GM12878 (cell line): ENCODE measurements around the gene THSD4. TPM values are rescaled to one million over a fixed set of nuclear protein-coding genes. Genes with fewer than 3 reads are reported as not detected.

Experiments used
- ATAC-seq: fragments of 200-7000 bp; cut with Tn5 transposase; 3 replicates; pipeline ENCODE4 v1.9.1; 2020; ENCODE audit warnings: mild to moderate bottlenecking, moderate library complexity
- BruUV-seq: library from RNA; stranded (reverse); fragments of 400-500 nt; replicated peaks from 2 replicates; lab custom pipeline; 2021; lab: Mats Ljungman, UMichigan
- CTCF ChIA-PET: fragments of 300-600 bp; sonication (Branson Sonifier 250); formaldehyde crosslinking; extraction: SDS; loops from one replicate; lab custom pipeline; 2021; ENCODE audit warnings: inconsistent platforms; lab: Yijun Ruan, JAX
- POLR2A ChIA-PET: fragments of 350-600 bp; formaldehyde crosslinking; extraction: SDS; loops from one replicate; lab custom pipeline; 2021; ENCODE audit warnings: inconsistent platforms; lab: Charles Lee
- RAD21 ChIA-PET: fragments of 300-600 bp; sonication (Branson Sonifier 250); formaldehyde crosslinking; loops from one replicate; lab custom pipeline; 2023; ENCODE audit warnings: antibody characterized with exemption; ENCODE audit not compliant: unreplicated experiment; lab: Charles Lee
- SMC1A ChIA-PET: fragments of 300-600 bp; sonication (Branson Sonifier 250); formaldehyde crosslinking; loops from one replicate; lab custom pipeline; 2023; ENCODE audit not compliant: unreplicated experiment, uncharacterized antibody; lab: Charles Lee
- DNase-seq: peaks from one replicate; pipeline ENCODE4 v3.0.0-alpha.2; 2011; ENCODE audit warnings: low read depth, low spot score
- FAIRE-seq: peaks from 3 replicates; lab custom pipeline; 2011; peaks lifted over from hg19 to GRCh38; lab: Jason Lieb, UNC
- H2AFZ ChIP-seq: 2 replicates; pipeline ENCODE4 v1.6.0; 2011; ENCODE audit warnings: low read depth, low read length, control low read depth; ENCODE audit not compliant: control insufficient read depth
- H3K27ac ChIP-seq: 2 replicates; pipeline ENCODE4 v1.5.1; 2011; ENCODE audit warnings: control low read depth; ENCODE audit not compliant: control insufficient read depth, insufficient read depth
- H3K27me3 ChIP-seq, 2 experiments: replicated peaks in 1 of 2; 2 replicates each; pipeline versions ENCODE4 v1.6.0 to v1.6.1; 2011; ENCODE audit warnings: low read length in 1 of 2; ENCODE audit not compliant: control insufficient read depth in 2 of 2, insufficient read depth in 2 of 2
- H3K36me3 ChIP-seq, 2 experiments: 2 replicates each; pipeline ENCODE4 v1.5.1; 2011; ENCODE audit warnings: low read length in 1 of 2; ENCODE audit not compliant: control insufficient read depth in 2 of 2, insufficient read depth in 2 of 2
- H3K4me1 ChIP-seq: 2 replicates; pipeline ENCODE4 v1.6.1; 2011; ENCODE audit warnings: mild to moderate bottlenecking, low read length, moderate library complexity, mixed read lengths; ENCODE audit not compliant: control insufficient read depth, insufficient read depth
- H3K4me2 ChIP-seq: 2 replicates; pipeline ENCODE4 v1.6.0; 2011; ENCODE audit warnings: control low read depth; ENCODE audit not compliant: control insufficient read depth, insufficient read depth
- H3K4me3 ChIP-seq: fragments of 200-600 bp; sonication (generic); 2 replicates; pipeline ENCODE4 v1.5.1; 2016
- H3K79me2 ChIP-seq: 2 replicates; pipeline ENCODE4 v1.6.0; 2011; ENCODE audit warnings: low read length; ENCODE audit not compliant: control insufficient read depth, insufficient read depth
- H3K9ac ChIP-seq: 2 replicates; pipeline ENCODE4 v1.8.0; 2011; ENCODE audit warnings: low read length, control low read depth, mixed read lengths; ENCODE audit not compliant: control insufficient read depth, insufficient read depth
- H3K9me3 ChIP-seq: replicated peaks from 3 replicates; pipeline ENCODE4 v1.5.1; 2011; ENCODE audit warnings: mild to moderate bottlenecking, low read length; ENCODE audit not compliant: control insufficient read depth, insufficient read depth
- H4K20me1 ChIP-seq: 2 replicates; pipeline ENCODE4 v1.6.0; 2011; ENCODE audit not compliant: control insufficient read depth, insufficient read depth
- HDAC6 ChIP-seq: fragments of 200-600 bp; sonication (generic); IDR thresholded peaks from one replicate; pipeline ENCODE4 v1.8.0; 2017; ENCODE audit warnings: antibody characterized with exemption; ENCODE audit not compliant: unreplicated experiment
- KDM1A ChIP-seq: fragments of 200-600 bp; sonication (generic); IDR thresholded peaks from 2 replicates; pipeline ENCODE4 v1.6.1; 2016; ENCODE audit warnings: borderline replicate concordance
- MTA3 ChIP-seq: IDR thresholded peaks from 2 replicates; pipeline ENCODE4 v1.6.1; 2012; ENCODE audit warnings: low read length, inconsistent platforms, borderline replicate concordance
- RAD51 ChIP-seq: fragments of 450-650 bp; IDR thresholded peaks from 2 replicates; pipeline ENCODE4 v1.6.1; 2016; ENCODE audit warnings: moderate library complexity, mild to moderate bottlenecking, inconsistent platforms
- RB1 ChIP-seq: fragments of 450-650 bp; formaldehyde crosslinking; IDR thresholded peaks from 2 replicates; pipeline ENCODE4 v1.6.1; 2017; ENCODE audit warnings: mild to moderate bottlenecking, borderline replicate concordance
- SIN3A ChIP-seq: IDR thresholded peaks from 2 replicates; pipeline ENCODE4 v1.6.1; 2012; ENCODE audit warnings: low read depth, low read length, improper control_type of control experiment
- TAF1 ChIP-seq: IDR thresholded peaks from 2 replicates; pipeline ENCODE4 v1.6.1; 2011; ENCODE audit warnings: mild to moderate bottlenecking, low read depth, low read length, borderline replicate concordance
- YY1 ChIP-seq: IDR thresholded peaks from 2 replicates; pipeline ENCODE4 v1.6.1; 2011; ENCODE audit warnings: low read depth, mild to moderate bottlenecking, low read length
- WGBS: methylation state at CpG from one replicate; pipeline ENCODE4 v1.1.6; 2016; ENCODE audit warnings: low lambda C conversion rate; ENCODE audit not compliant: insufficient replicate concordance, insufficient coverage; ENCODE audit errors: missing lambda C conversion rate; 5-methylcytosine and 5-hydroxymethylcytosine counted together
- in situ Hi-C: fragments of 300-500 bp; cut with MboI; formaldehyde crosslinking; loops from 9 replicates; pipeline ENCODE4 v1.14.3; 2018; ENCODE audit warnings: mixed read lengths
- intact Hi-C: fragments of 100-400 bp; cut with micrococcal nuclease; formaldehyde crosslinking; loops from one replicate; pipeline ENCODE4 v1.14.2; 2022; ENCODE audit not compliant: unreplicated experiment
- polyA plus RNA-seq, 11 experiments: library from polyadenylated mRNA; depleted of rRNA in 4 of 11; unstranded in 6 of 11; stranded (reverse) in 5 of 11; fragments of >200 nt; fragmentation: Nextera tagmentation in 4 of 11; fragmentation: Illumina TruSeq in 1 of 11; extraction: Ambion mirVana in 4 of 11; extraction: Trizol in 1 of 11; gene quantifications; 1 replicate in 1 of 11; 2 replicates in 10 of 11; pipeline versions ENCODE4 v1.2.1 to v1.2.3, GENCODE V29; 2011 to 2016; ENCODE audit warnings: inconsistent platforms in 2 of 11, missing spikeins in 2 of 11, low read depth in 1 of 11
- total RNA-seq, 4 experiments: library from RNA; depleted of rRNA in 3 of 4; stranded (reverse); fragments of >200 nt in 3 of 4; fragmentation: Illumina TruSeq in 1 of 4; extraction: Trizol in 1 of 4; gene quantifications; 2 replicates each; pipeline versions ENCODE4 v1.2.1 to v1.2.3, GENCODE V29; 2013 to 2021
- TF ChIP-seq, protein P1 (sequence below): fragments of 450-650 bp; formaldehyde crosslinking; IDR thresholded peaks from 2 replicates; pipeline ENCODE4 v1.4.0; 2020; ENCODE audit warnings: mild to moderate bottlenecking, moderate library complexity
- TF ChIP-seq, protein P2 (sequence below): IDR thresholded peaks from 2 replicates; pipeline ENCODE4 v1.6.1; 2011; ENCODE audit warnings: mild to moderate bottlenecking, low read depth, low read length, moderate library complexity; ENCODE audit not compliant: insufficient replicate concordance
- TF ChIP-seq, protein P3 (sequence below): IDR thresholded peaks from 2 replicates; pipeline ENCODE4 v1.6.1; 2011; ENCODE audit warnings: borderline replicate concordance, low read depth, mild to moderate bottlenecking, moderate library complexity, mixed read lengths, low read length; ENCODE audit not compliant: insufficient read depth; ENCODE audit errors: extremely low read length
- TF ChIP-seq, protein P4 (sequence below): fragments of 450-650 bp; IDR thresholded peaks from 2 replicates; pipeline ENCODE4 v1.6.1; 2018; ENCODE audit warnings: borderline replicate concordance, mild to moderate bottlenecking; ENCODE audit not compliant: partially characterized antibody

Gene THSD4
- total and polyA plus RNA-seq, 10 of the 15 experiments (the other 5 are each of a cell fraction or from before 2014, with no cell fraction given): 0.04 to 0.13 (median 0.05) TPM; not detected in 7

DNA sequence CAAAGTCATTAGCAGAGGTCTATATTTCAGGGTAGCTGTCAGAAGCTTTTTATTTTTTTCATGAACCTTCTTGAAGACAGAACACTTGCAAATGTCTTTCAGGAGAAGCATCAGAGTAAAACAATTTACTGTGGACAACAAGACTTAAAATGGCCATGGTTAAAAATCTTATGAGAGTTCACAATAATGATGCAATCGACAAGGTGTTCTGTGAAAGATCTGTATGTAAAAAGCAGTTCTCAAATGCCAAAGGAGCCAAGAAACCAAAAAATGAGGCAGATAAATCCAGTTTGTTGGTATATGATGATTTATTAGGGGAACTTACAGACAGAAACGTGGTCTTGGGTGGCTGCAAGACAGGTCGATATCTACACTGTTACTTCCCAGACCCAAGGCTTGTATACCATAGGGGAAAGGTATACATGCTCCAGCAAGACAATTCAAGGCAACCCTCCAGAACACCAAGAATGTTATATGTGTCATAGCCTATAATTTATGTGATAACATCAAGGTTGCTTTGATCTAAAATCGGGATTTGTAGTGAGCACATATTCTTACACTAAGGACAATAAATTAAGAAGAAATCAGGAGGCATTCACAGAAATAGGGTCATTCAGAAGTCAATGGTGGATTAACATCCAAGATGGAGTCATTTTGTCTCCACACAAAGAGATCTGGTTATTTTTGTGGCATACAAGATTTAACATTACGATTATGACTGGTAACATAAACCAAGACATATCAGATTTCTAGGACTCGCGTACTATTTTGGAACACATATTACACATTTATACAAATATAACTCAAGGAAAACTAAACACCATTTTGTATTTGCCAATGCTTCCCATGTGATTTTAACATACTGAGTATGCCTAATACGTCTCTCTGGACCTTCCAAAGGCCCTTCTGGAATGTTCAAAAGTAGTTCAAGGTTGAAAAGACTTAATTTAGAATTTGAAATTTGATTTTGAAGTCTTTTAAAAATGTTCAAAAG, 316.4 kb downstream of the THSD4 start:
- in situ Hi-C loops: loop anchor here (25.0 kb wide), 2 partner anchors 319 to 469 kb away; partner anchors contain the start of gene THSD4
- POLR2A ChIA-PET: interaction anchor here (0.6 kb wide), 1 partner anchor 1121 kb away, joined by 3 read pairs; no protein-coding TSS in a partner anchor

More for the DNA sequence above, 316.4 kb downstream of the THSD4 start:
- H3K9ac ChIP-seq: no peak overlapping the region
- no TSS peak for BruUV-seq
- ChIA-PET CTCF (interaction anchor here (1.2 kb wide), 1 partner anchor 8 kb away, joined by 6 read pairs; no protein-coding TSS in a partner anchor), SMC1A (interaction anchor here (1.3 kb wide), 1 partner anchor 18 kb away, joined by 3 read pairs; no protein-coding TSS in a partner anchor), RAD21 (interaction anchor here (0.6 kb wide), 1 partner anchor 612 kb away, joined by 3 read pairs; no protein-coding TSS in a partner anchor)
- H3K4me1 ChIP-seq: no peaks in the 10 kb centered on the region
- intact Hi-C loops: no loop called here
- ATAC-seq (no peak), FAIRE-seq (no peak), DNase-seq (no peak)
- H3K27ac ChIP-seq: no peak overlapping the region
- H2AFZ ChIP-seq: no peak overlapping the region
- H3K36me3 ChIP-seq: no peaks in the 10 kb centered on the region
- no peak overlapping the region for H3K4me3 ChIP-seq
- H4K20me1 ChIP-seq: no peaks in the 10 kb centered on the region
- no peaks in the 10 kb centered on the region for H3K79me2 ChIP-seq
- no peak overlapping the region for H3K4me2 ChIP-seq
- H3K27me3 ChIP-seq: no peaks in the 10 kb centered on the region; a peak in 2 of 4 replicates
- 60% methylated on average over 8 of the region's 8 CpGs for WGBS
- no peaks in the 10 kb centered on the region for H3K9me3 ChIP-seq
- TF ChIP-seq YY1: no peak
- TF ChIP-seq KDM1A: no peak
- TF ChIP-seq, protein P1, sequence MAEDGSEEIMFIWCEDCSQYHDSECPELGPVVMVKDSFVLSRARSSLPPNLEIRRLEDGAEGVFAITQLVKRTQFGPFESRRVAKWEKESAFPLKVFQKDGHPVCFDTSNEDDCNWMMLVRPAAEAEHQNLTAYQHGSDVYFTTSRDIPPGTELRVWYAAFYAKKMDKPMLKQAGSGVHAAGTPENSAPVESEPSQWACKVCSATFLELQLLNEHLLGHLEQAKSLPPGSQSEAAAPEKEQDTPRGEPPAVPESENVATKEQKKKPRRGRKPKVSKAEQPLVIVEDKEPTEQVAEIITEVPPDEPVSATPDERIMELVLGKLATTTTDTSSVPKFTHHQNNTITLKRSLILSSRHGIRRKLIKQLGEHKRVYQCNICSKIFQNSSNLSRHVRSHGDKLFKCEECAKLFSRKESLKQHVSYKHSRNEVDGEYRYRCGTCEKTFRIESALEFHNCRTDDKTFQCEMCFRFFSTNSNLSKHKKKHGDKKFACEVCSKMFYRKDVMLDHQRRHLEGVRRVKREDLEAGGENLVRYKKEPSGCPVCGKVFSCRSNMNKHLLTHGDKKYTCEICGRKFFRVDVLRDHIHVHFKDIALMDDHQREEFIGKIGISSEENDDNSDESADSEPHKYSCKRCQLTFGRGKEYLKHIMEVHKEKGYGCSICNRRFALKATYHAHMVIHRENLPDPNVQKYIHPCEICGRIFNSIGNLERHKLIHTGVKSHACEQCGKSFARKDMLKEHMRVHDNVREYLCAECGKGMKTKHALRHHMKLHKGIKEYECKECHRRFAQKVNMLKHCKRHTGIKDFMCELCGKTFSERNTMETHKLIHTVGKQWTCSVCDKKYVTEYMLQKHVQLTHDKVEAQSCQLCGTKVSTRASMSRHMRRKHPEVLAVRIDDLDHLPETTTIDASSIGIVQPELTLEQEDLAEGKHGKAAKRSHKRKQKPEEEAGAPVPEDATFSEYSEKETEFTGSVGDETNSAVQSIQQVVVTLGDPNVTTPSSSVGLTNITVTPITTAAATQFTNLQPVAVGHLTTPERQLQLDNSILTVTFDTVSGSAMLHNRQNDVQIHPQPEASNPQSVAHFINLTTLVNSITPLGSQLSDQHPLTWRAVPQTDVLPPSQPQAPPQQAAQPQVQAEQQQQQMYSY (CRISPR knock-in tag): no peak
- no peak for TF ChIP-seq RB1
- TF ChIP-seq, protein P2, sequence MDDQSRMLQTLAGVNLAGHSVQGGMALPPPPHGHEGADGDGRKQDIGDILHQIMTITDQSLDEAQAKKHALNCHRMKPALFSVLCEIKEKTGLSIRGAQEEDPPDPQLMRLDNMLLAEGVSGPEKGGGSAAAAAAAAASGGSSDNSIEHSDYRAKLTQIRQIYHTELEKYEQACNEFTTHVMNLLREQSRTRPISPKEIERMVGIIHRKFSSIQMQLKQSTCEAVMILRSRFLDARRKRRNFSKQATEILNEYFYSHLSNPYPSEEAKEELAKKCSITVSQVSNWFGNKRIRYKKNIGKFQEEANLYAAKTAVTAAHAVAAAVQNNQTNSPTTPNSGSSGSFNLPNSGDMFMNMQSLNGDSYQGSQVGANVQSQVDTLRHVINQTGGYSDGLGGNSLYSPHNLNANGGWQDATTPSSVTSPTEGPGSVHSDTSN: no peak
- no peak for TF ChIP-seq SIN3A
- TF ChIP-seq, protein P3, sequence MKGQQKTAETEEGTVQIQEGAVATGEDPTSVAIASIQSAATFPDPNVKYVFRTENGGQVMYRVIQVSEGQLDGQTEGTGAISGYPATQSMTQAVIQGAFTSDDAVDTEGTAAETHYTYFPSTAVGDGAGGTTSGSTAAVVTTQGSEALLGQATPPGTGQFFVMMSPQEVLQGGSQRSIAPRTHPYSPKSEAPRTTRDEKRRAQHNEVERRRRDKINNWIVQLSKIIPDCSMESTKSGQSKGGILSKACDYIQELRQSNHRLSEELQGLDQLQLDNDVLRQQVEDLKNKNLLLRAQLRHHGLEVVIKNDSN: no peak
- no peak for TF ChIP-seq RAD51
- TF ChIP-seq HDAC6: no peak
- TF ChIP-seq, protein P4, sequence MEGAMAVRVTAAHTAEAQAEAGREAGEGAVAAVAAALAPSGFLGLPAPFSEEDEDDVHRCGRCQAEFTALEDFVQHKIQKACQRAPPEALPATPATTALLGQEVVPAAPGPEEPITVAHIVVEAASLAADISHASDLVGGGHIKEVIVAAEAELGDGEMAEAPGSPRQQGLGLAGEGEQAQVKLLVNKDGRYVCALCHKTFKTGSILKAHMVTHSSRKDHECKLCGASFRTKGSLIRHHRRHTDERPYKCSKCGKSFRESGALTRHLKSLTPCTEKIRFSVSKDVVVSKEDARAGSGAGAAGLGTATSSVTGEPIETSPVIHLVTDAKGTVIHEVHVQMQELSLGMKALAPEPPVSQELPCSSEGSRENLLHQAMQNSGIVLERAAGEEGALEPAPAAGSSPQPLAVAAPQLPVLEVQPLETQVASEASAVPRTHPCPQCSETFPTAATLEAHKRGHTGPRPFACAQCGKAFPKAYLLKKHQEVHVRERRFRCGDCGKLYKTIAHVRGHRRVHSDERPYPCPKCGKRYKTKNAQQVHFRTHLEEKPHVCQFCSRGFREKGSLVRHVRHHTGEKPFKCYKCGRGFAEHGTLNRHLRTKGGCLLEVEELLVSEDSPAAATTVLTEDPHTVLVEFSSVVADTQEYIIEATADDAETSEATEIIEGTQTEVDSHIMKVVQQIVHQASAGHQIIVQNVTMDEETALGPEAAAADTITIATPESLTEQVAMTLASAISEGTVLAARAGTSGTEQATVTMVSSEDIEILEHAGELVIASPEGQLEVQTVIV: no peak
- TF ChIP-seq MTA3: no peak
- TF ChIP-seq TAF1: no peak
